ENCODE data around the gene C5orf46. TPM values are rescaled to one million over a fixed set of nuclear protein-coding genes. Genes with fewer than 3 reads are reported as not detected.
"Not testable (repeated sequence)": the region's sequence is repeated elsewhere in the genome, so short reads cannot be mapped to it uniquely, and the experiment has no call there.

Gene C5orf46
- total RNA-seq, 2 donors from 2014 or later: not detected

GRCh38 chr5:147874910-147875367, 31.4 kb downstream of the C5orf46 start:
- H3K27ac Mint-ChIP-seq: peak overlapping the region; percentile 75
- peaks cover 71% of the 10 kb centered on the region for H3K4me1 Mint-ChIP-seq
- no peak overlapping the region for H3K9ac ChIP-seq (ENCODE audit: extremely low read depth, low read length, poor library complexity, severe bottlenecking)
- no peaks in the 10 kb centered on the region for H3K36me3 ChIP-seq (ENCODE audit: control insufficient read depth, insufficient read depth, low read length)
- H3K9me3 Mint-ChIP-seq: no peaks in the 10 kb centered on the region
- DNase-seq: peak; percentile 84
- H3K9me3 ChIP-seq (ENCODE audit: control insufficient read depth, low read length): no peaks in the 10 kb centered on the region
- H3K27ac ChIP-seq (ENCODE audit: low read depth, low read length): peak overlapping the region; percentile 15
- peak overlapping the region; percentile 74 for H3K4me3 ChIP-seq (ENCODE audit: low read length)
- H3K4me1 ChIP-seq (ENCODE audit: control insufficient read depth, insufficient read depth, low read length): peaks cover 3% of the 10 kb centered on the region
- H3K36me3 Mint-ChIP-seq (ENCODE audit: low read depth): peaks cover 16% of the 10 kb centered on the region
- TF ChIP-seq, protein P1, sequence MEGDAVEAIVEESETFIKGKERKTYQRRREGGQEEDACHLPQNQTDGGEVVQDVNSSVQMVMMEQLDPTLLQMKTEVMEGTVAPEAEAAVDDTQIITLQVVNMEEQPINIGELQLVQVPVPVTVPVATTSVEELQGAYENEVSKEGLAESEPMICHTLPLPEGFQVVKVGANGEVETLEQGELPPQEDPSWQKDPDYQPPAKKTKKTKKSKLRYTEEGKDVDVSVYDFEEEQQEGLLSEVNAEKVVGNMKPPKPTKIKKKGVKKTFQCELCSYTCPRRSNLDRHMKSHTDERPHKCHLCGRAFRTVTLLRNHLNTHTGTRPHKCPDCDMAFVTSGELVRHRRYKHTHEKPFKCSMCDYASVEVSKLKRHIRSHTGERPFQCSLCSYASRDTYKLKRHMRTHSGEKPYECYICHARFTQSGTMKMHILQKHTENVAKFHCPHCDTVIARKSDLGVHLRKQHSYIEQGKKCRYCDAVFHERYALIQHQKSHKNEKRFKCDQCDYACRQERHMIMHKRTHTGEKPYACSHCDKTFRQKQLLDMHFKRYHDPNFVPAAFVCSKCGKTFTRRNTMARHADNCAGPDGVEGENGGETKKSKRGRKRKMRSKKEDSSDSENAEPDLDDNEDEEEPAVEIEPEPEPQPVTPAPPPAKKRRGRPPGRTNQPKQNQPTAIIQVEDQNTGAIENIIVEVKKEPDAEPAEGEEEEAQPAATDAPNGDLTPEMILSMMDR (conservative IDR thresholded peaks at IDR 0.05): no peak
- no peaks in the 10 kb centered on the region for H3K27me3 Mint-ChIP-seq (ENCODE audit: insufficient read depth)
- H3K4me3 Mint-ChIP-seq: peak overlapping the region; percentile 71
- H3K27me3 ChIP-seq (ENCODE audit: control insufficient read depth, insufficient read depth, low read length, poor library complexity, severe bottlenecking): no peaks in the 10 kb centered on the region
- 0 to 10% methylated on average over 2 to 3 of the region's 3 CpGs for WGBS, 2 experiments (ENCODE audit: insufficient coverage in 1 of 2, insufficient read length in 1 of 2)

DNA sequence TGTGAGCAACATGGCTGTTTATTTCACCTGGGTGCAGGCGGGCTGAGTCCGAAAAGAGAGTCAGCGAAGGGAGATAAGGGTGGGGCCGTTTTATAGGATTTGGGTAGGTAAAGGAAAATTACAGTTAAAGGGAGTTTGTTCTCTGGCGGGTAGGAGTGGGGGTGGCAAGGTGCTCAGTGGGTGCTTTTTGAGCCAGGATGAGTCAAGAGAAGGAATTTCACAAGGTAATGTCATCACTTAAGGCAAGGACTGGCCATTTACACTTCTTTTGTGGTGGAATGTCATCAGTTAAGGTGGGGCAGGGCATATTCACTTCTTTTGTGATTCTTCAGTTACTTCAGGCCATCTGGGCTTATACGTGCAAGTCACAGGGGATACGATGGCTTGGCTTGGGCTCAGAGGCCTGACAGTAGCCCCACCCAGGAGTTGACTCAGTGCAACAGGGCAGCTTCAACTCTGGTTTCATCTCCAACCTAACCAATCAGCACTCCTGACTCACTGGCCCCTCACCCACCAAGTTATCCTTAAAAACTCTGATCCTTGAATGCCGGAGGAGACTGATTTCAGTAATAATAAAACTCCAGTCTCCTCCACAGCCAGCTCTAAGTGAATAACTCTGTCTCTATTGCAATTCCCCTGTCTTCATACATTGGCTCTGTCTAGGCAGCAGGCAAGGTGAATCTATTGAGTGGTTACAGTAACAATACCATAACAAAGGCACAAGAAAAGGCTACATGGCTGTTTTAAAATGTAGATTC, 32.0 kb downstream of the C5orf46 start:
- Histone ChIP-seq H3K27ac (ENCODE audit: low read depth, low read length) (peak overlapping the region; percentile 15), H3K4me3 (ENCODE audit: low read length) (peak overlapping the region; percentile 74)
- not testable (repeated sequence) for H3K27me3 ChIP-seq (ENCODE audit: control insufficient read depth, insufficient read depth, low read length, poor library complexity, severe bottlenecking); H3K9ac ChIP-seq (ENCODE audit: extremely low read depth, low read length, poor library complexity, severe bottlenecking); H3K27me3 Mint-ChIP-seq (ENCODE audit: insufficient read depth); H3K9me3 Mint-ChIP-seq; H3K9me3 ChIP-seq (ENCODE audit: control insufficient read depth, low read length); H3K4me1 ChIP-seq (ENCODE audit: control insufficient read depth, insufficient read depth, low read length); H3K36me3 ChIP-seq (ENCODE audit: control insufficient read depth, insufficient read depth, low read length)
- Mint-ChIP-seq H3K27ac (peak overlapping the region; percentile 75), H3K4me1 (peaks cover 77% of the 10 kb centered on the region), H3K4me3 (peak overlapping the region; percentile 71), H3K36me3 (ENCODE audit: low read depth) (peaks cover 16% of the 10 kb centered on the region)
- DNase-seq: peak; percentile 94
- 10 to 29% methylated on average over 1 to 7 of the region's 8 CpGs for WGBS, 2 experiments (ENCODE audit: insufficient coverage in 1 of 2, insufficient read length in 1 of 2)

- not testable (repeated sequence) for H3K27ac ChIP-seq (ENCODE audit: low read depth, low read length); H3K9me3 ChIP-seq (ENCODE audit: control insufficient read depth, low read length); H3K9me3 Mint-ChIP-seq; H3K36me3 ChIP-seq (ENCODE audit: control insufficient read depth, insufficient read depth, low read length); H3K27me3 ChIP-seq (ENCODE audit: control insufficient read depth, insufficient read depth, low read length, poor library complexity, severe bottlenecking); H3K27me3 Mint-ChIP-seq (ENCODE audit: insufficient read depth); DNase-seq; H3K4me1 ChIP-seq (ENCODE audit: control insufficient read depth, insufficient read depth, low read length)
- peak overlapping the region; percentile 74 for H3K4me3 ChIP-seq (ENCODE audit: low read length)
- peak overlapping the region; percentile 75 for H3K27ac Mint-ChIP-seq
- peaks cover 84% of the 10 kb centered on the region for H3K4me1 Mint-ChIP-seq
- peak overlapping the region; percentile 71 for H3K4me3 Mint-ChIP-seq
- 5 to 17% methylated on average over 13 to 16 of the region's 16 CpGs for WGBS, 2 experiments (ENCODE audit: insufficient coverage in 1 of 2, insufficient read length in 1 of 2)
- H3K36me3 Mint-ChIP-seq (ENCODE audit: low read depth): peaks cover 16% of the 10 kb centered on the region
- peak overlapping the region; percentile 59 for H3K9ac ChIP-seq (ENCODE audit: extremely low read depth, low read length, poor library complexity, severe bottlenecking)
Measured at GRCh38 chr5:147872744-147873435, 33.4 kb downstream of the C5orf46 start.

- not testable (repeated sequence) for H3K27me3 ChIP-seq (ENCODE audit: control insufficient read depth, insufficient read depth, low read length, poor library complexity, severe bottlenecking); H3K36me3 ChIP-seq (ENCODE audit: control insufficient read depth, insufficient read depth, low read length); H3K9me3 Mint-ChIP-seq; H3K27me3 Mint-ChIP-seq (ENCODE audit: insufficient read depth); H3K9me3 ChIP-seq (ENCODE audit: control insufficient read depth, low read length); H3K4me1 ChIP-seq (ENCODE audit: control insufficient read depth, insufficient read depth, low read length); H3K27ac ChIP-seq (ENCODE audit: low read depth, low read length)
- Histone ChIP-seq H3K9ac (ENCODE audit: extremely low read depth, low read length, poor library complexity, severe bottlenecking) (peak overlapping the region; percentile 47), H3K4me3 (ENCODE audit: low read length) (peak overlapping the region; percentile 75)
- Mint-ChIP-seq H3K4me3 (peak overlapping the region; percentile 71), H3K4me1 (peaks cover 87% of the 10 kb centered on the region), H3K36me3 (ENCODE audit: low read depth) (peaks cover 20% of the 10 kb centered on the region), H3K27ac (peak overlapping the region; percentile 75)
- 6 to 32% methylated on average over 15 of the region's 18 CpGs for WGBS, 2 experiments (ENCODE audit: insufficient coverage in 1 of 2, insufficient read length in 1 of 2)
- DNase-seq: peak; percentile 47
Measured at GRCh38 chr5:147871980-147872549, 34.3 kb downstream of the C5orf46 start.

GRCh38 chr5:147869892-147870291, 36.4 kb downstream of the C5orf46 start:
- H3K27me3 ChIP-seq (ENCODE audit: control insufficient read depth, insufficient read depth, low read length, poor library complexity, severe bottlenecking); H3K4me1 ChIP-seq (ENCODE audit: control insufficient read depth, insufficient read depth, low read length); H3K36me3 ChIP-seq (ENCODE audit: control insufficient read depth, insufficient read depth, low read length); H3K9me3 Mint-ChIP-seq; H3K27me3 Mint-ChIP-seq (ENCODE audit: insufficient read depth); H3K9me3 ChIP-seq (ENCODE audit: control insufficient read depth, low read length); H3K27ac ChIP-seq (ENCODE audit: low read depth, low read length); H3K9ac ChIP-seq (ENCODE audit: extremely low read depth, low read length, poor library complexity, severe bottlenecking): not testable (repeated sequence)
- Mint-ChIP-seq H3K27ac (peak overlapping the region; percentile 96), H3K36me3 (ENCODE audit: low read depth) (peaks cover 21% of the 10 kb centered on the region), H3K4me3 (peak overlapping the region; percentile 71), H3K4me1 (peaks cover 84% of the 10 kb centered on the region)
- WGBS, 2 experiments (ENCODE audit: insufficient coverage in 1 of 2, insufficient read length in 1 of 2): 17 to 51% methylated on average over 2 to 3 of the region's 6 CpGs
- DNase-seq: peak; percentile 70
- H3K4me3 ChIP-seq (ENCODE audit: low read length): peak overlapping the region; percentile 5
